Hypothalamus (tissue), 51 donors: ENCODE measurements around the gene NACC2.
"Not testable (repeated sequence)": the region's sequence is repeated elsewhere in the genome, so short reads cannot be mapped to it uniquely, and the experiment has no call there.

Experiments used
- DNase-seq, 51 donors: peaks; one replicate each; lab custom pipeline; 2025; lab: John Stamatoyannopoulos, UW

NACC2 gene

GRCh38 chr9:136028760-136029470, 66.2 kb downstream of the NACC2 start:
- DNase-seq: no peak

GRCh38 chr9:136026943-136027289, 68.2 kb downstream of the NACC2 start:
- DNase-seq: not testable (repeated sequence)

GRCh38 chr9:136026266-136026942, 68.7 kb downstream of the NACC2 start:
- no peak for DNase-seq

GRCh38 chr9:136025481-136025880, 69.6 kb downstream of the NACC2 start:
- DNase-seq: no peak

GRCh38 chr9:136024696-136025316, 70.3 kb downstream of the NACC2 start:
- DNase-seq: peak in 1 of 51 donors; percentile 29

- DNase-seq: no peak
These were observed 70.8 kb downstream of the NACC2 start for GRCh38 chr9:136024286-136024685.

GRCh38 chr9:136023410-136024225, 71.5 kb downstream of the NACC2 start:
- DNase-seq: peak in 3 of 51 donors; percentile 35 to 50 (median 42)

GRCh38 chr9:136022731-136023409, 72.2 kb downstream of the NACC2 start:
- DNase-seq: no peak

GRCh38 chr9:136021872-136022681, 73.0 kb downstream of the NACC2 start:
- DNase-seq: no peak

- no peak for DNase-seq
These were observed 73.8 kb downstream of the NACC2 start for GRCh38 chr9:136021171-136021871.

- no peak for DNase-seq
These were observed 74.4 kb downstream of the NACC2 start for GRCh38 chr9:136020671-136021070.

GRCh38 chr9:136020206-136020605, 74.9 kb downstream of the NACC2 start:
- no peak for DNase-seq

- no peak for DNase-seq
These were observed 75.4 kb downstream of the NACC2 start for GRCh38 chr9:136019681-136020060.

- no peak for DNase-seq
These were observed 75.9 kb downstream of the NACC2 start for GRCh38 chr9:136019041-136019680.

GRCh38 chr9:136018257-136019031, 76.6 kb downstream of the NACC2 start:
- DNase-seq: no peak

GRCh38 chr9:136017289-136018190, 77.5 kb downstream of the NACC2 start:
- DNase-seq: no peak
